Activated CD8-positive, alpha-beta T cell treated with anti-CD3 and anti-CD28 coated beads for 36 hours (primary cell): ENCODE results near the gene GSE1. TPM values are rescaled to one million over a fixed set of nuclear protein-coding genes. Genes with fewer than 3 reads are reported as not detected.
A peak's percentile ranks its signal among the peaks of the same experiment; 100 is the strongest.

Experiments used
- ATAC-seq: fragments of 200-7000 bp; cut with Tn5 transposase; one replicate; pipeline ENCODE4 v1.10.0; 2021; ENCODE audit warnings: mild to moderate bottlenecking, moderate library complexity
- CTCF ChIA-PET: fragments of 350-600 bp; sonication (Branson Sonifier 250); formaldehyde crosslinking; loops from one replicate; lab custom pipeline; 2021; ENCODE audit warnings: antibody characterized with exemption; lab: Charles Lee
- POLR2A ChIA-PET: fragments of 350-600 bp; sonication (Branson Sonifier 250); formaldehyde crosslinking; loops from one replicate; lab custom pipeline; 2021; ENCODE audit warnings: antibody characterized with exemption; lab: Charles Lee
- DNase-seq: peaks from one replicate; pipeline ENCODE4 v3.0.0-alpha.2; 2020
- H3K27ac Mint-ChIP-seq: one replicate; pipeline ENCODE4 v1.8.0; 2021; ENCODE audit warnings: mild to moderate bottlenecking, mixed read lengths
- H3K27me3 Mint-ChIP-seq: one replicate; pipeline ENCODE4 v1.8.0; 2021; ENCODE audit warnings: mixed read lengths
- H3K36me3 Mint-ChIP-seq: one replicate; pipeline ENCODE4 v1.8.0; 2021; ENCODE audit warnings: low read depth, mixed read lengths
- H3K4me1 Mint-ChIP-seq: one replicate; pipeline ENCODE4 v1.8.0; 2021; ENCODE audit warnings: low read depth, mixed read lengths
- H3K4me3 Mint-ChIP-seq: one replicate; pipeline ENCODE4 v1.8.0; 2021; ENCODE audit warnings: mild to moderate bottlenecking, moderate library complexity, mixed read lengths
- H3K9me3 Mint-ChIP-seq: one replicate; pipeline ENCODE4 v1.8.0; 2021; ENCODE audit warnings: mixed read lengths
- intact Hi-C: fragments of 100-400 bp; cut with micrococcal nuclease; formaldehyde crosslinking; loops from one replicate; pipeline ENCODE4 v1.10.0; 2022
- total RNA-seq, 2 experiments: library from RNA; stranded (reverse); gene quantifications; one replicate each; pipeline ENCODE4 v1.2.3, GENCODE V29; 2021
- TF ChIP-seq, protein P1 (sequence below): fragments of 200-600 bp; IDR thresholded peaks from one replicate; pipeline ENCODE4 v1.8.0; 2022; ENCODE audit warnings: antibody characterized with exemption, mild to moderate bottlenecking

The GSE1 gene
- 10 to 100 TPM; 33.6 to 34.5 TPM for total RNA-seq

- POLR2A ChIA-PET = interaction anchor here (1.2 to 5.8 kb wide), 3 partner anchors 56 to 304 kb away, joined by 3 to 52 read pairs (median 8); no protein-coding TSS in a partner anchor
- no peaks in the 10 kb centered on the region for H3K27me3 Mint-ChIP-seq
- H3K9me3 Mint-ChIP-seq = no peaks in the 10 kb centered on the region
- peaks cover 52% of the 10 kb centered on the region for H3K4me1 Mint-ChIP-seq
- peak within 1 kb of the TSS; percentile 63 for H3K27ac Mint-ChIP-seq
- peak within 1 kb of the TSS; percentile 70 for H3K4me3 Mint-ChIP-seq
- TF ChIP-seq, protein P1, sequence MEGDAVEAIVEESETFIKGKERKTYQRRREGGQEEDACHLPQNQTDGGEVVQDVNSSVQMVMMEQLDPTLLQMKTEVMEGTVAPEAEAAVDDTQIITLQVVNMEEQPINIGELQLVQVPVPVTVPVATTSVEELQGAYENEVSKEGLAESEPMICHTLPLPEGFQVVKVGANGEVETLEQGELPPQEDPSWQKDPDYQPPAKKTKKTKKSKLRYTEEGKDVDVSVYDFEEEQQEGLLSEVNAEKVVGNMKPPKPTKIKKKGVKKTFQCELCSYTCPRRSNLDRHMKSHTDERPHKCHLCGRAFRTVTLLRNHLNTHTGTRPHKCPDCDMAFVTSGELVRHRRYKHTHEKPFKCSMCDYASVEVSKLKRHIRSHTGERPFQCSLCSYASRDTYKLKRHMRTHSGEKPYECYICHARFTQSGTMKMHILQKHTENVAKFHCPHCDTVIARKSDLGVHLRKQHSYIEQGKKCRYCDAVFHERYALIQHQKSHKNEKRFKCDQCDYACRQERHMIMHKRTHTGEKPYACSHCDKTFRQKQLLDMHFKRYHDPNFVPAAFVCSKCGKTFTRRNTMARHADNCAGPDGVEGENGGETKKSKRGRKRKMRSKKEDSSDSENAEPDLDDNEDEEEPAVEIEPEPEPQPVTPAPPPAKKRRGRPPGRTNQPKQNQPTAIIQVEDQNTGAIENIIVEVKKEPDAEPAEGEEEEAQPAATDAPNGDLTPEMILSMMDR = no peak
- H3K36me3 Mint-ChIP-seq = no peaks in the 10 kb centered on the region
- ATAC-seq = peak; percentile 32
- peak; percentile 89 for DNase-seq
- CTCF ChIA-PET = interaction anchor here (1.0 to 5.0 kb wide), 7 partner anchors 45 to 192 kb away, joined by 3 to 46 read pairs (median 5); no protein-coding TSS in a partner anchor
- intact Hi-C loops = loop anchor here (2.0 to 5.0 kb wide), 2 partner anchors 54 to 191 kb away; no protein-coding TSS in a partner anchor
Observed at GRCh38 chr16:85612801-85613603, at the start of gene GSE1. GSE1 (plus strand) TSS chr16:85613322; CDS start chr16:85613392, 70 bp downstream.

GRCh38 chr16:85563515-85564276, 49.4 kb upstream of the GSE1 start:
- peaks cover 65% of the 10 kb centered on the region for H3K4me1 Mint-ChIP-seq
- no peaks in the 10 kb centered on the region for H3K9me3 Mint-ChIP-seq
- H3K27me3 Mint-ChIP-seq = no peaks in the 10 kb centered on the region
- no peak overlapping the region for H3K4me3 Mint-ChIP-seq
- TF ChIP-seq, protein P1 = no peak
- intact Hi-C loops = no loop called here
- peaks cover 8% of the 10 kb centered on the region for H3K36me3 Mint-ChIP-seq
- ChIA-PET CTCF (interaction anchor here (0.6 to 1.7 kb wide), 6 partner anchors 10 to 52 kb away, joined by 3 to 7 read pairs (median 4); no protein-coding TSS in a partner anchor), POLR2A (interaction anchor here (0.6 to 3.1 kb wide), 5 partner anchors 10 to 54 kb away, joined by 3 to 28 read pairs (median 3); no protein-coding TSS in a partner anchor)
- H3K27ac Mint-ChIP-seq = peak overlapping the region; percentile 45
- DNase-seq = no peak
- no peak for ATAC-seq

DNA sequence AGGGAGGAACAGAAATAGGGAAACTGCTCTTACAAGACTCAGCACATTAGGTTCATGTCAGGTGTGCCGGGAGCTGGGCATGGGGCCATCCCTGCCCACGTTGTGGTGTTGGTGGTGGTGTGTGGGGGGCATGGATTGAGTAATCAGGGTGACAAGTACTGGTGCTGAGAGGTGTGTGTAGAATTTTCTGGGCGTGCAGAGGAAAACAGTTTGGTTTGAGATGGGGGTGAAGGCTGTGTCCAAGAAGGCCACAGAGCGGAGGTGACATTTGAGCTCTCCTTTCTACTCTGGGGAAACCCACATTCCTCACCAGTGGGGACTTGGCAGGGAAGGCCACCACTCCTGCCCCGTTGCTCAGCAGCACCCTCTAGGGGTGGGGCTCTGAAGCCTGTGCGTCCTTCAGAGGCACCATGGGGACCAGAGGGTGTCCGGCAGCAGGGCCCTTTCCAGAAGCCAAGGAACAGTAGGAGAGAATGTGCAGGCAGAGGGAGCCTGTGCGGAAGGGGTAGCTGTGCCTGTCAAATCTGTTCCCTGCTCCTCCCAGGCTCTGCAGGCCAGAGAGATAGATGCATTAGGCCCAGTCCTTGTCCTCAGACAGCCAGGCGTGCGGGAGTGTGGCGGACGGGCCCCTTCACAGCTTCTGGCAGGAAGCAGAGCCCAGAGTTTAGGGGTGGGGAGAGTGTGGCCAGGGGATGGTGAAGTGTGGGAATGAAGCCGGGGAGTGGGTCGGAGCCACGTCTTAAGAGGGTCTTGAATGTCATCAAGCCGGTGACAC, 48.7 kb upstream of the GSE1 start:
- peak; percentile 71 for ATAC-seq
- H3K27ac Mint-ChIP-seq = peak overlapping the region; percentile 18
- TF ChIP-seq, protein P1 = peak; percentile 79
- H3K9me3 Mint-ChIP-seq = peaks cover 7% of the 10 kb centered on the region
- DNase-seq = peak; percentile 83
- peaks cover 67% of the 10 kb centered on the region for H3K4me1 Mint-ChIP-seq
- no peaks in the 10 kb centered on the region for H3K27me3 Mint-ChIP-seq
- no peak overlapping the region for H3K4me3 Mint-ChIP-seq
- peaks cover 12% of the 10 kb centered on the region for H3K36me3 Mint-ChIP-seq
- CTCF ChIA-PET = interaction anchor here (0.6 to 1.7 kb wide), 7 partner anchors 9 to 51 kb away, joined by 3 to 7 read pairs (median 4); no protein-coding TSS in a partner anchor
- POLR2A ChIA-PET = interaction anchor here (0.6 to 3.1 kb wide), 5 partner anchors 11 to 53 kb away, joined by 3 to 28 read pairs (median 3); no protein-coding TSS in a partner anchor
- intact Hi-C loops = no loop called here

- Mint-ChIP-seq H3K4me3 (no peak overlapping the region), H3K27me3 (no peaks in the 10 kb centered on the region), H3K36me3 (peaks cover 14% of the 10 kb centered on the region), H3K4me1 (peaks cover 71% of the 10 kb centered on the region), H3K27ac (no peak overlapping the region), H3K9me3 (peaks cover 8% of the 10 kb centered on the region)
- intact Hi-C loops = no loop called here
- TF ChIP-seq, protein P1 = no peak
- ChIA-PET POLR2A (interaction anchor here (1.1 to 3.1 kb wide), 2 partner anchors 12 to 40 kb away, joined by 3 to 28 read pairs; no protein-coding TSS in a partner anchor), CTCF (interaction anchor here (0.7 to 1.4 kb wide), 4 partner anchors 8 to 42 kb away, joined by 3 read pairs; no protein-coding TSS in a partner anchor)
- DNase-seq = no peak
- no peak for ATAC-seq
Observed at GRCh38 chr16:85565340-85565739, 47.8 kb upstream of the GSE1 start.
